ENCODE data around the gene CES3.

- TF ChIP-seq CTCF (IDR thresholded peaks at IDR 0.05): no peak
- TF ChIP-seq POLR2A (IDR thresholded peaks at IDR 0.05): no peak
These were observed 20.8 kb upstream of the CES3 start for GRCh38 chr16:66940236-66940635.
